ENCODE measurements around the gene AOPEP.

Gene AOPEP

DNA sequence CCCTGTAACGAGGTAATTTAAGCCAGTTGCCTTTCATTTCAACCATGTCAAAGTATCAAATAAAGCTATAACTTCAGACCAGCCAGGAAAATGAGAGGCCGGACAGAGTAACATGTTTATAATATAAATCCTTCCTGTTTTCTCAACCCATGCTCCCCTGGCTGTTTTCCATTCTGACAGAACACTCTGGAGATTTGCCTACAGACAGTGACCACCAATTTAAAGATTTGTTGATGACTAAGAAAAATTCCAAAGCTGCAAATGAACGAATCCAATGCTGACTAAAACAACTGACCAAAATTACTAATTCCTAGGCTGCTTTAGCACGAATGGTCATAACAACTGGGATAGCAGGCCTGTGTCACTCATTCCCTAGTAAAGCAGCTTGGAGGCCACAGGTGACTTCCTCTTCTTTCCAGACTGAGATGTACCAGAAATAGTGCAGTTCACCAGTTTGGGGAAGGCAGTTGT is 141.4 kb downstream of the AOPEP start:
- Histone ChIP-seq H3K4me1 (ENCODE audit: control insufficient read depth, insufficient read depth, low read length) (peaks cover 27% of the 10 kb centered on the region), H3K36me3 (ENCODE audit: control insufficient read depth in 2 of 2, insufficient read depth in 1 of 2, low read length in 2 of 2) (no peaks in the 10 kb centered on the region), H3K9me3 (ENCODE audit: control insufficient read depth, insufficient read depth, low read depth, low read length) (no peaks in the 10 kb centered on the region), H3K4me3 (ENCODE audit: low read depth, low read length) (no peak overlapping the region), H3K27ac (ENCODE audit: extremely low read depth, low read depth, low read length) (peak overlapping the region; percentile 30)
- ChIA-PET CTCF (interaction anchor here (0.7 to 2.7 kb wide), 6 partner anchors 31 to 263 kb away, joined by 3 to 11 read pairs (median 4); no protein-coding TSS in a partner anchor), POLR2A (interaction anchor here (0.6 to 2.0 kb wide), 3 partner anchors 11 to 79 kb away, joined by 3 to 6 read pairs (median 4); no protein-coding TSS in a partner anchor)
- no peak for TF ChIP-seq GLIS2 (tag by site-specific recombination; IDR thresholded peaks at IDR 0.05)
- TF ChIP-seq ZFP69B (tag by site-specific recombination; IDR thresholded peaks at IDR 0.05), result no peak
- TF ChIP-seq SCRT1 (tag by site-specific recombination; IDR thresholded peaks at IDR 0.05; ENCODE audit: borderline replicate concordance), result 0 out of 2 replicates have a peak, but pooled peaks have one; percentile 55
- TF ChIP-seq ZNF610 (tag by site-specific recombination; IDR thresholded peaks at IDR 0.05; ENCODE audit: borderline replicate concordance), result no peak
- TF ChIP-seq, protein P1, sequence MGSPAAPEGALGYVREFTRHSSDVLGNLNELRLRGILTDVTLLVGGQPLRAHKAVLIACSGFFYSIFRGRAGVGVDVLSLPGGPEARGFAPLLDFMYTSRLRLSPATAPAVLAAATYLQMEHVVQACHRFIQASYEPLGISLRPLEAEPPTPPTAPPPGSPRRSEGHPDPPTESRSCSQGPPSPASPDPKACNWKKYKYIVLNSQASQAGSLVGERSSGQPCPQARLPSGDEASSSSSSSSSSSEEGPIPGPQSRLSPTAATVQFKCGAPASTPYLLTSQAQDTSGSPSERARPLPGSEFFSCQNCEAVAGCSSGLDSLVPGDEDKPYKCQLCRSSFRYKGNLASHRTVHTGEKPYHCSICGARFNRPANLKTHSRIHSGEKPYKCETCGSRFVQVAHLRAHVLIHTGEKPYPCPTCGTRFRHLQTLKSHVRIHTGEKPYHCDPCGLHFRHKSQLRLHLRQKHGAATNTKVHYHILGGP (tag by site-specific recombination; IDR thresholded peaks at IDR 0.05), result no peak
- 0 out of 2 replicates have a peak, but pooled peaks have one; percentile 36 for TF ChIP-seq TRIM28 (IDR thresholded peaks at IDR 0.05; ENCODE audit: borderline replicate concordance, low read length)
- peak; percentile 26; the same call in 1 of the 2 replicates for TF ChIP-seq SP7 (tag by site-specific recombination; IDR thresholded peaks at IDR 0.05)
- TF ChIP-seq KLF8 (tag by site-specific recombination; IDR thresholded peaks at IDR 0.05), result no peak
- no peak for TF ChIP-seq ZNF629 (tag by site-specific recombination; IDR thresholded peaks at IDR 0.05)
- no peak for TF ChIP-seq ZSCAN30 (tag by site-specific recombination; IDR thresholded peaks at IDR 0.05)

GRCh38 chr9:94868464-94868863 is 142.0 kb downstream of the AOPEP start:
- ChIA-PET CTCF (interaction anchor here (0.7 to 1.2 kb wide), 5 partner anchors 30 to 247 kb away, joined by 3 to 4 read pairs (median 3); no protein-coding TSS in a partner anchor), POLR2A (interaction anchor here (1.7 to 2.0 kb wide), 2 partner anchors 49 to 78 kb away, joined by 4 to 6 read pairs; no protein-coding TSS in a partner anchor)
- TF ChIP-seq SP7 (tag by site-specific recombination; IDR thresholded peaks at IDR 0.05), result no peak
- TF ChIP-seq EGR2 (tag by site-specific recombination; IDR thresholded peaks at IDR 0.05; ENCODE audit: low read depth), result peak; percentile 54
- TF ChIP-seq, protein P2, sequence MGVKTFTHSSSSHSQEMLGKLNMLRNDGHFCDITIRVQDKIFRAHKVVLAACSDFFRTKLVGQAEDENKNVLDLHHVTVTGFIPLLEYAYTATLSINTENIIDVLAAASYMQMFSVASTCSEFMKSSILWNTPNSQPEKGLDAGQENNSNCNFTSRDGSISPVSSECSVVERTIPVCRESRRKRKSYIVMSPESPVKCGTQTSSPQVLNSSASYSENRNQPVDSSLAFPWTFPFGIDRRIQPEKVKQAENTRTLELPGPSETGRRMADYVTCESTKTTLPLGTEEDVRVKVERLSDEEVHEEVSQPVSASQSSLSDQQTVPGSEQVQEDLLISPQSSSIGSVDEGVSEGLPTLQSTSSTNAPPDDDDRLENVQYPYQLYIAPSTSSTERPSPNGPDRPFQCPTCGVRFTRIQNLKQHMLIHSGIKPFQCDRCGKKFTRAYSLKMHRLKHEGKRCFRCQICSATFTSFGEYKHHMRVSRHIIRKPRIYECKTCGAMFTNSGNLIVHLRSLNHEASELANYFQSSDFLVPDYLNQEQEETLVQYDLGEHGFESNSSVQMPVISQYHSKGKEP (tag by site-specific recombination; IDR thresholded peaks at IDR 0.05), result 0 out of 2 replicates have a peak, but pooled peaks have one; percentile 46
- TF ChIP-seq, protein P3, sequence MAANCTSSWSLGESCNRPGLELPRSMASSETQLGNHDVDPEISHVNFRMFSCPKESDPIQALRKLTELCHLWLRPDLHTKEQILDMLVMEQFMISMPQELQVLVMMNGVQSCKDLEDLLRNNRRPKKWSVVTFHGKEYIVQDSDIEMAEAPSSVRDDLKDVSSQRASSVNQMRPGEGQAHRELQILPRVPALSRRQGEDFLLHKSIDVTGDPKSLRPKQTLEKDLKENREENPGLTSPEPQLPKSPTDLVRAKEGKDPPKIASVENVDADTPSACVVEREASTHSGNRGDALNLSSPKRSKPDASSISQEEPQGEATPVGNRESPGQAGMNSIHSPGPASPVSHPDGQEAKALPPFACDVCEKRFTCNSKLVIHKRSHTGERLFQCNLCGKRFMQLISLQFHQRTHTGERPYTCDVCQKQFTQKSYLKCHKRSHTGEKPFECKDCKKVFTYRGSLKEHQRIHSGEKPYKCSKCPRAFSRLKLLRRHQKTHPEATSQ (tag by site-specific recombination; IDR thresholded peaks at IDR 0.05), result no peak
- no peak for TF ChIP-seq ZNF645 (tag by site-specific recombination; IDR thresholded peaks at IDR 0.05)
- no peak for TF ChIP-seq ZNF658 (tag by site-specific recombination; IDR thresholded peaks at IDR 0.05)
- TF ChIP-seq ZNF560 (tag by site-specific recombination; IDR thresholded peaks at IDR 0.05; ENCODE audit: borderline replicate concordance), result no peak
- TF ChIP-seq ZFHX2 (tag by site-specific recombination; conservative IDR thresholded peaks at IDR 0.05), result peak; percentile 56
- TF ChIP-seq GFI1B (tag by site-specific recombination; IDR thresholded peaks at IDR 0.05), result no peak
- no peak for TF ChIP-seq ZNF140 (tag by site-specific recombination; IDR thresholded peaks at IDR 0.05)
- Histone ChIP-seq H3K4me1 (ENCODE audit: control insufficient read depth, insufficient read depth, low read length) (peaks cover 27% of the 10 kb centered on the region), H3K27ac (ENCODE audit: extremely low read depth, low read depth, low read length) (peak overlapping the region; percentile 30; the same call in 1 of the 2 replicates), H3K9me3 (ENCODE audit: control insufficient read depth, insufficient read depth, low read depth, low read length) (no peaks in the 10 kb centered on the region), H3K4me3 (ENCODE audit: low read depth, low read length) (no peak overlapping the region), H3K36me3 (ENCODE audit: control insufficient read depth in 2 of 2, insufficient read depth in 1 of 2, low read length in 2 of 2) (no peaks in the 10 kb centered on the region)

Data from HEK293 (cell line).